ENCODE results near the gene INPP5A. TPM values are rescaled to one million over a fixed set of nuclear protein-coding genes. Genes with fewer than 3 reads are reported as not detected.
"Not testable (repeated sequence)": the region's sequence is repeated elsewhere in the genome, so short reads cannot be mapped to it uniquely, and the experiment has no call there.

Gene INPP5A
- total and polyA plus RNA-seq, 11 donors, result 38.6 to 179 (median 102) TPM

DNA sequence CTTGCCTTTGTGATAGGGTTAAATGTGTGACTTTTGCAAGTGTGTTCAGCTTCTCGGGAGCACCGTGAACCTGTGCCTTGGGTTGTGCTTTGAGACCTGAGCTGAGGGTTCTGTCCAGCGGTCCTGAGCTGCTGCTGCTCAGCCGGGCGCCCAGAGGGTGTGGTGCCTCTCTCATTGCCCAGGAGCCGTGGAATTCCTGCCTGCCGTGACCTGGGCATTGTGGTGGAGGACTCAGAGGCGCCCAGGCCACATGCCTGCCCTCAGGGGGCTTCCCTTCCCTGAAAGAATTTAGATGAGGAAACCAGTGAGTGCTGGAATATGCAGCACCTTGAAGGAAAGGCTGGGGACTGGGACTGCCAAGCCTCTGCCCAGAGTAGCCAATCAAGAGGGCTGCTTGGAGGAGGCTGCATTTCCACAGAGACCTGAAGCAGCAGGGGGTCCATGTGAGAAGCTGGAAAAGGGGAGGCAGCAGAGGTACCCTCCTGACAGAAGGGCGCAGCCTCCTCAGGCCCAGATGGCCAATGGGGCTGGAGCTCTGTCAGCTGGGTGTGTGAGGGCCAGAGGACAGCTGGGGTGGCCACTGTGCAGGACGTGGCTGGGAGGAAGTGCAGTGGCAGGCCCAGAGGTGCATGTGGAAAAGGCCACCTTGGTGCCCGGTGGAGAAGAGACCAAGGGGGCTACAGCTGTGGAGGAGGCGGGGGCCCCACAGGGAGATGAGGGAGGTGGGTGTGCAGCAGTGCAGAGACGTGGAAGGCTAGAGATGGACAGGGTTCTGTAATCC lies 141.0 kb downstream of the INPP5A start:
- no peaks in the 10 kb centered on the region for H3K9me3 ChIP-seq
- no peak for ATAC-seq
- no peaks in the 10 kb centered on the region for H3K27me3 ChIP-seq
- H3K36me3 ChIP-seq, result peaks cover 0 to 4% (median 0%) of the 10 kb centered on the region in 9 donors
- no peak for TF ChIP-seq POLR2A (IDR thresholded peaks at IDR 0.05)
- TF ChIP-seq, protein P1, sequence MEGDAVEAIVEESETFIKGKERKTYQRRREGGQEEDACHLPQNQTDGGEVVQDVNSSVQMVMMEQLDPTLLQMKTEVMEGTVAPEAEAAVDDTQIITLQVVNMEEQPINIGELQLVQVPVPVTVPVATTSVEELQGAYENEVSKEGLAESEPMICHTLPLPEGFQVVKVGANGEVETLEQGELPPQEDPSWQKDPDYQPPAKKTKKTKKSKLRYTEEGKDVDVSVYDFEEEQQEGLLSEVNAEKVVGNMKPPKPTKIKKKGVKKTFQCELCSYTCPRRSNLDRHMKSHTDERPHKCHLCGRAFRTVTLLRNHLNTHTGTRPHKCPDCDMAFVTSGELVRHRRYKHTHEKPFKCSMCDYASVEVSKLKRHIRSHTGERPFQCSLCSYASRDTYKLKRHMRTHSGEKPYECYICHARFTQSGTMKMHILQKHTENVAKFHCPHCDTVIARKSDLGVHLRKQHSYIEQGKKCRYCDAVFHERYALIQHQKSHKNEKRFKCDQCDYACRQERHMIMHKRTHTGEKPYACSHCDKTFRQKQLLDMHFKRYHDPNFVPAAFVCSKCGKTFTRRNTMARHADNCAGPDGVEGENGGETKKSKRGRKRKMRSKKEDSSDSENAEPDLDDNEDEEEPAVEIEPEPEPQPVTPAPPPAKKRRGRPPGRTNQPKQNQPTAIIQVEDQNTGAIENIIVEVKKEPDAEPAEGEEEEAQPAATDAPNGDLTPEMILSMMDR (IDR thresholded peaks at IDR 0.05), result no peak
- intact Hi-C loops (cut with DNase I), result no loop called here
- WGBS, 4 donors, result 93 to 97% (median 95%) methylated on average over 13 of the region's 13 CpGs
- no peak overlapping the region for H3K27ac ChIP-seq
- no peak overlapping the region for H3K4me3 ChIP-seq
- DNase-seq, result peak in 1 of 5 donors; percentile 11
- no peaks in the 10 kb centered on the region for H3K4me1 ChIP-seq

DNA sequence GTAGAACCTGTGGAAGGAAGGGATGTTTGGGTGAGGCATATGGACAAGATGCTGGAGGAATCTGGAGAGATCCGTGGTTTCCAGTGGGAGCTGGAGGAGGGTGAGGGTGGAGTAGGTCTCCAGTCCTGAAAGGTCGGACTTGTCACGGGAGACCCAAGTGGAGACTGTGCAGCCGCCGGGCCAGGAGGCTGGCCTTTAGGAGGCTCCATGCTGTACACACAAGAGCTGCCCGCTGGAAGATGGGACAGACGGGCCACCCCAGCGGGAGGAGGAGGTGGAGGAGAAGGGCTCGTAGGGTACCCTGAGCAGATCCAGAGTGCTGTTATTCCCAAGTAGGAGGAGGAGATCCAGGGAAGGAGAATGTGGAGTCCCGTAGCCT lies 141.6 kb downstream of the INPP5A start:
- no peaks in the 10 kb centered on the region for H3K9me3 ChIP-seq
- peaks cover 0 to 3% (median 0%) of the 10 kb centered on the region in 12 donors for H3K4me1 ChIP-seq
- intact Hi-C loops (cut with DNase I), result no loop called here
- H3K27ac ChIP-seq, result no peak overlapping the region
- DNase-seq (peak in 1 of 5 donors; percentile 11), ATAC-seq (no peak)
- H3K36me3 ChIP-seq, result peaks cover 0 to 4% (median 0%) of the 10 kb centered on the region in 9 donors
- WGBS, 4 donors, result 94 to 98% (median 97%) methylated on average over 10 of the region's 10 CpGs
- TF ChIP-seq, protein P1 (IDR thresholded peaks at IDR 0.05), result no peak
- no peak for TF ChIP-seq POLR2A (IDR thresholded peaks at IDR 0.05)
- H3K4me3 ChIP-seq, result no peak overlapping the region
- H3K27me3 ChIP-seq, result no peaks in the 10 kb centered on the region

DNA sequence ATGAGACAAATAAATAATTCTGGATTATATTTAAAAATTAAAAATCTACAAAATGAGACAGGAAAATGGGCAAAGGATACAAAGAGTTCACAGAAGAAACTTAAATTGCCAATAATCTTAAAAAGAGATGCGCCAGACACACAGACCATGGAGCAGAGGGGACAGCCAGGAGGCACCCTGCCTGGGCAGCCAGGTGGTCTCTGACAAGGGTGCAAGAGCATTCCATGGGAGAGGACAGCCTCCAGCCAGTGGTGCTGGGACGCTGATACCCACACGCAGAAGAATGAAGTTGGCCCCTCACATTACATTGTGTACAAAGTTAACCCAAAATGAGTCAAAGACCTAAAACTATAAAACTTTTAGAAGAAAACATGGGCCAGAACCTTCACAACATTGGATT lies 142.1 kb downstream of the INPP5A start:
- H3K27me3 ChIP-seq, result no peaks in the 10 kb centered on the region
- intact Hi-C loops (cut with DNase I), result no loop called here
- DNase-seq, result peak in 1 of 5 donors; percentile 10
- no peak overlapping the region for H3K4me3 ChIP-seq
- no peak for TF ChIP-seq POLR2A (IDR thresholded peaks at IDR 0.05)
- TF ChIP-seq, protein P1 (IDR thresholded peaks at IDR 0.05), result no peak
- H3K27ac ChIP-seq, result no peak overlapping the region
- ATAC-seq, result no peak
- peaks cover 0 to 7% (median 3%) of the 10 kb centered on the region in 12 donors for H3K4me1 ChIP-seq
- WGBS, 4 donors, result 95 to 98% (median 97%) methylated on average over 3 of the region's 3 CpGs
- H3K9me3 ChIP-seq, result no peaks in the 10 kb centered on the region
- H3K36me3 ChIP-seq, result peaks cover 0 to 4% (median 0%) of the 10 kb centered on the region in 9 donors

DNA sequence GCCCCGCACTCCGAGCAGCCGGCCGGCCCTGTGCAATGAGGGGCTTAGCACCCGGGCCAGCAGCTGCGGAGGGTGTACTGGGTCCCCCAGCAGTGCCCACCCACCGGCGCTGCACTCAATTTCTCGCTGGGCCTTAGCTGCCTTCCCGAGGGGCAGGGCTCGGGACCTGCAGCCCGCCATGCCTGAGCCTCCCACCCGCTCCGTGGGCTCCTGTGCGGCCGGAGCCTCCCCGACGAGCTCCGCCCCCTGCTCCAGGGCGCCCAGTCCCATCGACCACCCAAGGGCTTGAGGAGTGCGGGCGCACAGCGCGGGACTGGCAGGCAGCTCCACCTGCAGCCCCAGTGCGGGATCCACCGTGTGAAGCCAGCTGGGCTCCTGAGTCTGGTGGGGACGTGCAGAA lies 143.2 kb downstream of the INPP5A start:
- intact Hi-C loops (cut with DNase I); ATAC-seq: not testable (repeated sequence)
- WGBS, 4 donors, result 95 to 100% (median 97%) methylated on average over 2 to 24 of the region's 28 CpGs; no CpG with 5 or more reads in 1 of the 4 donors

More for the DNA sequence above, 143.2 kb downstream of the INPP5A start:
- H3K27ac ChIP-seq, H3K9me3 ChIP-seq, H3K36me3 ChIP-seq, H3K4me3 ChIP-seq, H3K27me3 ChIP-seq: not testable (repeated sequence)
- peaks cover 0 to 17% (median 8%) of the 10 kb centered on the region in 12 donors for H3K4me1 ChIP-seq
- peak in 1 of 5 donors; percentile 12 for DNase-seq
